ENCODE results near the gene KRT74.
"Not testable (repeated sequence)": the region's sequence is repeated elsewhere in the genome, so short reads cannot be mapped to it uniquely, and the experiment has no call there.

The KRT74 gene

GRCh38 chr12:52601671-52602070 is 28.0 kb upstream of the KRT74 start:
- H3K9ac ChIP-seq (ENCODE audit: low read depth, low read length): no peak overlapping the region
- H3K27me3 ChIP-seq (ENCODE audit: insufficient read depth, low read length): no peaks in the 10 kb centered on the region; the same call in 1 of the 2 replicates

GRCh38 chr12:52600941-52601481 is 27.4 kb upstream of the KRT74 start, which contains the start of gene KRT72:
TSS of gene KRT72 (minus strand) at chr12:52601463. CDS start at chr12:52601452, 11 bp downstream.
- no peak within 1 kb of the TSS for H3K4me3 ChIP-seq (ENCODE audit: low read length)
- no peaks in the 10 kb centered on the region for H3K9me3 ChIP-seq (ENCODE audit: insufficient read depth, low read depth, low read length)
- no peaks in the 10 kb centered on the region for H3K4me1 ChIP-seq (ENCODE audit: insufficient read depth, low read length)
- no peak within 1 kb of the TSS for H3K9ac ChIP-seq (ENCODE audit: low read depth, low read length)
- H3K36me3 ChIP-seq (ENCODE audit: insufficient read depth, low read depth, low read length): no peaks in the 10 kb centered on the region
- H3K27ac ChIP-seq (ENCODE audit: low read length): no peak within 1 kb of the TSS
- H3K27me3 ChIP-seq (ENCODE audit: insufficient read depth, low read length): no peaks in the 10 kb centered on the region; the same call in 1 of the 2 replicates

More at GRCh38 chr12:52601671-52602070, 28.0 kb upstream of the KRT74 start:
- no peak overlapping the region for H3K4me3 ChIP-seq (ENCODE audit: low read length)
- no peaks in the 10 kb centered on the region for H3K36me3 ChIP-seq (ENCODE audit: insufficient read depth, low read depth, low read length)
- H3K4me1 ChIP-seq (ENCODE audit: insufficient read depth, low read length): no peaks in the 10 kb centered on the region
- H3K9me3 ChIP-seq (ENCODE audit: insufficient read depth, low read depth, low read length): no peaks in the 10 kb centered on the region
- no peak overlapping the region for H3K27ac ChIP-seq (ENCODE audit: low read length)

GRCh38 chr12:52600475-52600874 is 26.8 kb upstream of the KRT74 start:
- no peaks in the 10 kb centered on the region; the same call in 1 of the 2 replicates for H3K27me3 ChIP-seq (ENCODE audit: insufficient read depth, low read length)
- H3K36me3 ChIP-seq (ENCODE audit: insufficient read depth, low read depth, low read length): no peaks in the 10 kb centered on the region
- H3K27ac ChIP-seq (ENCODE audit: low read length): no peak overlapping the region
- no peaks in the 10 kb centered on the region for H3K9me3 ChIP-seq (ENCODE audit: insufficient read depth, low read depth, low read length)
- H3K4me3 ChIP-seq (ENCODE audit: low read length): no peak overlapping the region
- no peak overlapping the region for H3K9ac ChIP-seq (ENCODE audit: low read depth, low read length)
- no peaks in the 10 kb centered on the region for H3K4me1 ChIP-seq (ENCODE audit: insufficient read depth, low read length)

GRCh38 chr12:52600071-52600470 is 26.4 kb upstream of the KRT74 start:
- no peak overlapping the region for H3K27ac ChIP-seq (ENCODE audit: low read length)
- no peaks in the 10 kb centered on the region for H3K4me1 ChIP-seq (ENCODE audit: insufficient read depth, low read length)
- H3K9ac ChIP-seq (ENCODE audit: low read depth, low read length): no peak overlapping the region
- no peak overlapping the region for H3K4me3 ChIP-seq (ENCODE audit: low read length)
- H3K36me3 ChIP-seq (ENCODE audit: insufficient read depth, low read depth, low read length): no peaks in the 10 kb centered on the region
- H3K27me3 ChIP-seq (ENCODE audit: insufficient read depth, low read length): no peaks in the 10 kb centered on the region; the same call in 1 of the 2 replicates
- H3K9me3 ChIP-seq (ENCODE audit: insufficient read depth, low read depth, low read length): no peaks in the 10 kb centered on the region

- H3K36me3 ChIP-seq (ENCODE audit: insufficient read depth, low read depth, low read length): no peaks in the 10 kb centered on the region
- no peaks in the 10 kb centered on the region for H3K4me1 ChIP-seq (ENCODE audit: insufficient read depth, low read length)
- no peak overlapping the region for H3K9ac ChIP-seq (ENCODE audit: low read depth, low read length)
- no peaks in the 10 kb centered on the region; the same call in 1 of the 2 replicates for H3K27me3 ChIP-seq (ENCODE audit: insufficient read depth, low read length)
- no peak overlapping the region for H3K4me3 ChIP-seq (ENCODE audit: low read length)
- no peaks in the 10 kb centered on the region for H3K9me3 ChIP-seq (ENCODE audit: insufficient read depth, low read depth, low read length)
- no peak overlapping the region for H3K27ac ChIP-seq (ENCODE audit: low read length)
Observed at GRCh38 chr12:52598966-52599365, 25.3 kb upstream of the KRT74 start.

- H3K27me3 ChIP-seq (ENCODE audit: insufficient read depth, low read length); H3K9ac ChIP-seq (ENCODE audit: low read depth, low read length); H3K4me3 ChIP-seq (ENCODE audit: low read length); H3K4me1 ChIP-seq (ENCODE audit: insufficient read depth, low read length); H3K27ac ChIP-seq (ENCODE audit: low read length); H3K36me3 ChIP-seq (ENCODE audit: insufficient read depth, low read depth, low read length): not testable (repeated sequence)
- H3K9me3 ChIP-seq (ENCODE audit: insufficient read depth, low read depth, low read length): peaks cover 35% of the 10 kb centered on the region
Observed at GRCh38 chr12:52594237-52594636, 20.6 kb upstream of the KRT74 start.

GRCh38 chr12:52591521-52591920 is 17.9 kb upstream of the KRT74 start:
- H3K4me3 ChIP-seq (ENCODE audit: low read length): no peak overlapping the region
- H3K27ac ChIP-seq (ENCODE audit: low read length): no peak overlapping the region
- peaks cover 36% of the 10 kb centered on the region for H3K9me3 ChIP-seq (ENCODE audit: insufficient read depth, low read depth, low read length)
- H3K36me3 ChIP-seq (ENCODE audit: insufficient read depth, low read depth, low read length): no peaks in the 10 kb centered on the region
- no peaks in the 10 kb centered on the region for H3K4me1 ChIP-seq (ENCODE audit: insufficient read depth, low read length)
- H3K9ac ChIP-seq (ENCODE audit: low read depth, low read length): no peak overlapping the region
- no peaks in the 10 kb centered on the region for H3K27me3 ChIP-seq (ENCODE audit: insufficient read depth, low read length)

GRCh38 chr12:52590021-52590420 is 16.4 kb upstream of the KRT74 start:
- H3K4me3 ChIP-seq (ENCODE audit: low read length): no peak overlapping the region
- no peak overlapping the region for H3K27ac ChIP-seq (ENCODE audit: low read length)
- no peaks in the 10 kb centered on the region for H3K4me1 ChIP-seq (ENCODE audit: insufficient read depth, low read length)
- H3K36me3 ChIP-seq (ENCODE audit: insufficient read depth, low read depth, low read length): no peaks in the 10 kb centered on the region
- no peaks in the 10 kb centered on the region for H3K27me3 ChIP-seq (ENCODE audit: insufficient read depth, low read length)
- no peak overlapping the region for H3K9ac ChIP-seq (ENCODE audit: low read depth, low read length)
- H3K9me3 ChIP-seq (ENCODE audit: insufficient read depth, low read depth, low read length): peaks cover 36% of the 10 kb centered on the region

GRCh38 chr12:52587563-52587962 is 13.9 kb upstream of the KRT74 start:
- H3K4me3 ChIP-seq (ENCODE audit: low read length): no peak overlapping the region
- H3K27me3 ChIP-seq (ENCODE audit: insufficient read depth, low read length): no peaks in the 10 kb centered on the region
- H3K36me3 ChIP-seq (ENCODE audit: insufficient read depth, low read depth, low read length): no peaks in the 10 kb centered on the region
- no peaks in the 10 kb centered on the region for H3K4me1 ChIP-seq (ENCODE audit: insufficient read depth, low read length)
- H3K27ac ChIP-seq (ENCODE audit: low read length): no peak overlapping the region
- H3K9ac ChIP-seq (ENCODE audit: low read depth, low read length): no peak overlapping the region
- peaks cover 29% of the 10 kb centered on the region for H3K9me3 ChIP-seq (ENCODE audit: insufficient read depth, low read depth, low read length)

GRCh38 chr12:52585946-52586345 is 12.3 kb upstream of the KRT74 start:
- Histone ChIP-seq H3K4me3 (ENCODE audit: low read length) (no peak overlapping the region), H3K27ac (ENCODE audit: low read length) (no peak overlapping the region), H3K9me3 (ENCODE audit: insufficient read depth, low read depth, low read length) (peaks cover 17% of the 10 kb centered on the region), H3K27me3 (ENCODE audit: insufficient read depth, low read length) (no peaks in the 10 kb centered on the region), H3K9ac (ENCODE audit: low read depth, low read length) (no peak overlapping the region), H3K36me3 (ENCODE audit: insufficient read depth, low read depth, low read length) (no peaks in the 10 kb centered on the region), H3K4me1 (ENCODE audit: insufficient read depth, low read length) (no peaks in the 10 kb centered on the region)

GRCh38 chr12:52585066-52585465 is 11.4 kb upstream of the KRT74 start:
- Histone ChIP-seq H3K9ac (ENCODE audit: low read depth, low read length) (no peak overlapping the region), H3K27ac (ENCODE audit: low read length) (no peak overlapping the region), H3K36me3 (ENCODE audit: insufficient read depth, low read depth, low read length) (no peaks in the 10 kb centered on the region), H3K27me3 (ENCODE audit: insufficient read depth, low read length) (no peaks in the 10 kb centered on the region), H3K4me1 (ENCODE audit: insufficient read depth, low read length) (no peaks in the 10 kb centered on the region), H3K9me3 (ENCODE audit: insufficient read depth, low read depth, low read length) (peaks cover 9% of the 10 kb centered on the region; the same call in 1 of the 2 replicates), H3K4me3 (ENCODE audit: low read length) (no peak overlapping the region)

- 0 out of 2 replicates have a peak, but pooled peaks cover under 1% of the 10 kb centered on the region for H3K9me3 ChIP-seq (ENCODE audit: insufficient read depth, low read depth, low read length)
- no peaks in the 10 kb centered on the region for H3K4me1 ChIP-seq (ENCODE audit: insufficient read depth, low read length)
- no peaks in the 10 kb centered on the region for H3K36me3 ChIP-seq (ENCODE audit: insufficient read depth, low read depth, low read length)
- H3K27ac ChIP-seq (ENCODE audit: low read length): no peak overlapping the region
- no peaks in the 10 kb centered on the region for H3K27me3 ChIP-seq (ENCODE audit: insufficient read depth, low read length)
- no peak overlapping the region for H3K9ac ChIP-seq (ENCODE audit: low read depth, low read length)
- H3K4me3 ChIP-seq (ENCODE audit: low read length): no peak overlapping the region
Observed at GRCh38 chr12:52584156-52584682, 10.6 kb upstream of the KRT74 start.
